Keratinocyte (primary cell): Measurements from ENCODE around the gene DLL1.

ENCODE experiments used
- EZH2 ChIP-seq: IDR thresholded peaks from one replicate; pipeline ENCODE4 v1.6.1; 2012; ENCODE audit warnings: inconsistent platforms, mild to moderate bottlenecking, low read length, moderate library complexity
- TF ChIP-seq, protein P1 (sequence below), 3 experiments: IDR thresholded peaks in 1 of 3; conservative IDR thresholded peaks in 1 of 3; optimal IDR thresholded peaks in 1 of 3; 2 replicates in 2 of 3; 3 replicates in 1 of 3; pipeline versions ENCODE3 to v1.5.1; 2011; ENCODE audit warnings: low read length in 3 of 3, mild to moderate bottlenecking in 3 of 3, moderate library complexity in 2 of 3, control low read depth in 1 of 3, inconsistent platforms in 1 of 3; ENCODE audit not compliant: insufficient read depth in 2 of 3; ENCODE audit errors: extremely low read depth in 1 of 3

- TF ChIP-seq, protein P1, sequence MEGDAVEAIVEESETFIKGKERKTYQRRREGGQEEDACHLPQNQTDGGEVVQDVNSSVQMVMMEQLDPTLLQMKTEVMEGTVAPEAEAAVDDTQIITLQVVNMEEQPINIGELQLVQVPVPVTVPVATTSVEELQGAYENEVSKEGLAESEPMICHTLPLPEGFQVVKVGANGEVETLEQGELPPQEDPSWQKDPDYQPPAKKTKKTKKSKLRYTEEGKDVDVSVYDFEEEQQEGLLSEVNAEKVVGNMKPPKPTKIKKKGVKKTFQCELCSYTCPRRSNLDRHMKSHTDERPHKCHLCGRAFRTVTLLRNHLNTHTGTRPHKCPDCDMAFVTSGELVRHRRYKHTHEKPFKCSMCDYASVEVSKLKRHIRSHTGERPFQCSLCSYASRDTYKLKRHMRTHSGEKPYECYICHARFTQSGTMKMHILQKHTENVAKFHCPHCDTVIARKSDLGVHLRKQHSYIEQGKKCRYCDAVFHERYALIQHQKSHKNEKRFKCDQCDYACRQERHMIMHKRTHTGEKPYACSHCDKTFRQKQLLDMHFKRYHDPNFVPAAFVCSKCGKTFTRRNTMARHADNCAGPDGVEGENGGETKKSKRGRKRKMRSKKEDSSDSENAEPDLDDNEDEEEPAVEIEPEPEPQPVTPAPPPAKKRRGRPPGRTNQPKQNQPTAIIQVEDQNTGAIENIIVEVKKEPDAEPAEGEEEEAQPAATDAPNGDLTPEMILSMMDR (optimal IDR thresholded peaks at IDR 0.05 in 1 of 3, IDR thresholded peaks at IDR 0.05 in 1 of 3, conservative IDR thresholded peaks at IDR 0.05 in 1 of 3; ENCODE audit: extremely low read depth in 1 of 3, insufficient read depth in 2 of 3, low read length in 3 of 3): no peak
- TF ChIP-seq EZH2: no peak
These were observed 20.9 kb downstream of the DLL1 start for GRCh38 chr6:170269846-170270541.
